GM21825 (cell line): ENCODE measurements around the gene SEC16B.

Source experiments
- ATAC-seq: cut with Tn5 transposase; IDR thresholded peaks from one replicate; pipeline ENCODE4 v1.9.1; 2021; ENCODE audit warnings: mild to moderate bottlenecking, moderate library complexity; ENCODE audit not compliant: unreplicated experiment

SEC16B gene

GRCh38 chr1:177979272-177979671 is 9.4 kb upstream of the SEC16B start:
- no peak for ATAC-seq

GRCh38 chr1:177978530-177978929 is 8.7 kb upstream of the SEC16B start:
- no peak for ATAC-seq

- ATAC-seq: no peak
These were observed 7.3 kb upstream of the SEC16B start for GRCh38 chr1:177977141-177977540.

GRCh38 chr1:177976596-177976995 is 6.7 kb upstream of the SEC16B start:
- ATAC-seq: no peak

- ATAC-seq: no peak
These were observed 6.0 kb upstream of the SEC16B start for GRCh38 chr1:177975588-177976495.

- no peak for ATAC-seq
These were observed 3.7 kb upstream of the SEC16B start for GRCh38 chr1:177973585-177973984.

- ATAC-seq: no peak
These were observed 749 bp downstream of the SEC16B start for GRCh38 chr1:177969109-177969508.

- ATAC-seq: no peak
These were observed 3.7 kb downstream of the SEC16B start for GRCh38 chr1:177966199-177966598.

- ATAC-seq: no peak
These were observed 4.6 kb downstream of the SEC16B start for GRCh38 chr1:177965293-177965692.

- ATAC-seq: no peak
These were observed 5.5 kb downstream of the SEC16B start for GRCh38 chr1:177964336-177964735.

GRCh38 chr1:177960939-177961622 is 8.8 kb downstream of the SEC16B start:
- no peak for ATAC-seq

- no peak for ATAC-seq
These were observed 9.9 kb downstream of the SEC16B start for GRCh38 chr1:177959811-177960515.

GRCh38 chr1:177958092-177958491 is 11.8 kb downstream of the SEC16B start:
- no peak for ATAC-seq

- ATAC-seq: no peak
These were observed 15.8 kb downstream of the SEC16B start for GRCh38 chr1:177954076-177954475.

GRCh38 chr1:177953549-177953948 is 16.3 kb downstream of the SEC16B start:
- no peak for ATAC-seq

- ATAC-seq: no peak
These were observed 17.2 kb downstream of the SEC16B start for GRCh38 chr1:177952691-177953090.

GRCh38 chr1:177952249-177952648 is 17.6 kb downstream of the SEC16B start:
- no peak for ATAC-seq

GRCh38 chr1:177950506-177950905 is 19.4 kb downstream of the SEC16B start:
- no peak for ATAC-seq

- ATAC-seq: peak; percentile 73
These were observed 21.4 kb downstream of the SEC16B start for GRCh38 chr1:177948336-177948972.

GRCh38 chr1:177947623-177948022 is 22.2 kb downstream of the SEC16B start:
- ATAC-seq: no peak
